WTC11 (cell line): ENCODE measurements around the gene KLF7.

Source experiments
- ETV6 ChIP-seq: sonication (generic); formaldehyde crosslinking; IDR thresholded peaks from 2 replicates; pipeline ENCODE4 v1.8.1; 2022; ENCODE audit warnings: mild to moderate bottlenecking, missing genetic modification reagents
- TF ChIP-seq, protein P1 (sequence below): sonication (generic); formaldehyde crosslinking; IDR thresholded peaks from 2 replicates; pipeline ENCODE4 v1.8.1; 2023; ENCODE audit warnings: mild to moderate bottlenecking, missing genetic modification reagents, borderline replicate concordance
- TF ChIP-seq, protein P2 (sequence below): fragments of 200-600 bp; IDR thresholded peaks from 2 replicates; pipeline ENCODE4 v1.8.0; 2022; ENCODE audit warnings: antibody characterized with exemption
- TF ChIP-seq, protein P3 (sequence below): sonication (generic); formaldehyde crosslinking; IDR thresholded peaks from 2 replicates; pipeline ENCODE4 v1.8.1; 2023; ENCODE audit warnings: mild to moderate bottlenecking, missing genetic modification reagents, moderate library complexity

DNA sequence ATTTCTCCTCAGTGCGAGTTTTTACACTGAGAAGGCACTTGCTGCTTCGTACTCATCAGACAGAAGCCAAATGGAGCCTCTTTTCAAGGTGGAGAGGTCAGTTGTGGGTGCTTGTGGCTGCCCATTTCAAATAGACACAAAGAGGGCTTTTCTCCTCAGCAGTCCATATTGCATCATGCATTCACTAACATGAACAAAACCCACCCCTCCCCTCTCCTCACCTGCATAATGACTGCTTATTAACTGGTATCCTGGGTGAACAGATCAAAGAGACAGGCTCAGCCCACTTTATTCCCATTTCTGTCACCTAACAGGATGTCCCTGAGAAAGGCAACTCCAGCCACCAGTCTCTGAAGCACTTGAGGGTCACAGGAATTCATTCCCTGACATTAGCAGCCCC lies 28.9 kb downstream of the KLF7 start:
- TF ChIP-seq, protein P1, sequence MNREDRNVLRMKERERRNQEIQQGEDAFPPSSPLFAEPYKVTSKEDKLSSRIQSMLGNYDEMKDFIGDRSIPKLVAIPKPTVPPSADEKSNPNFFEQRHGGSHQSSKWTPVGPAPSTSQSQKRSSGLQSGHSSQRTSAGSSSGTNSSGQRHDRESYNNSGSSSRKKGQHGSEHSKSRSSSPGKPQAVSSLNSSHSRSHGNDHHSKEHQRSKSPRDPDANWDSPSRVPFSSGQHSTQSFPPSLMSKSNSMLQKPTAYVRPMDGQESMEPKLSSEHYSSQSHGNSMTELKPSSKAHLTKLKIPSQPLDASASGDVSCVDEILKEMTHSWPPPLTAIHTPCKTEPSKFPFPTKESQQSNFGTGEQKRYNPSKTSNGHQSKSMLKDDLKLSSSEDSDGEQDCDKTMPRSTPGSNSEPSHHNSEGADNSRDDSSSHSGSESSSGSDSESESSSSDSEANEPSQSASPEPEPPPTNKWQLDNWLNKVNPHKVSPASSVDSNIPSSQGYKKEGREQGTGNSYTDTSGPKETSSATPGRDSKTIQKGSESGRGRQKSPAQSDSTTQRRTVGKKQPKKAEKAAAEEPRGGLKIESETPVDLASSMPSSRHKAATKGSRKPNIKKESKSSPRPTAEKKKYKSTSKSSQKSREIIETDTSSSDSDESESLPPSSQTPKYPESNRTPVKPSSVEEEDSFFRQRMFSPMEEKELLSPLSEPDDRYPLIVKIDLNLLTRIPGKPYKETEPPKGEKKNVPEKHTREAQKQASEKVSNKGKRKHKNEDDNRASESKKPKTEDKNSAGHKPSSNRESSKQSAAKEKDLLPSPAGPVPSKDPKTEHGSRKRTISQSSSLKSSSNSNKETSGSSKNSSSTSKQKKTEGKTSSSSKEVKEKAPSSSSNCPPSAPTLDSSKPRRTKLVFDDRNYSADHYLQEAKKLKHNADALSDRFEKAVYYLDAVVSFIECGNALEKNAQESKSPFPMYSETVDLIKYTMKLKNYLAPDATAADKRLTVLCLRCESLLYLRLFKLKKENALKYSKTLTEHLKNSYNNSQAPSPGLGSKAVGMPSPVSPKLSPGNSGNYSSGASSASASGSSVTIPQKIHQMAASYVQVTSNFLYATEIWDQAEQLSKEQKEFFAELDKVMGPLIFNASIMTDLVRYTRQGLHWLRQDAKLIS (CRISPR knock-in tag), result no peak
- TF ChIP-seq ETV6 (CRISPR knock-in tag), result no peak
- TF ChIP-seq, protein P2, sequence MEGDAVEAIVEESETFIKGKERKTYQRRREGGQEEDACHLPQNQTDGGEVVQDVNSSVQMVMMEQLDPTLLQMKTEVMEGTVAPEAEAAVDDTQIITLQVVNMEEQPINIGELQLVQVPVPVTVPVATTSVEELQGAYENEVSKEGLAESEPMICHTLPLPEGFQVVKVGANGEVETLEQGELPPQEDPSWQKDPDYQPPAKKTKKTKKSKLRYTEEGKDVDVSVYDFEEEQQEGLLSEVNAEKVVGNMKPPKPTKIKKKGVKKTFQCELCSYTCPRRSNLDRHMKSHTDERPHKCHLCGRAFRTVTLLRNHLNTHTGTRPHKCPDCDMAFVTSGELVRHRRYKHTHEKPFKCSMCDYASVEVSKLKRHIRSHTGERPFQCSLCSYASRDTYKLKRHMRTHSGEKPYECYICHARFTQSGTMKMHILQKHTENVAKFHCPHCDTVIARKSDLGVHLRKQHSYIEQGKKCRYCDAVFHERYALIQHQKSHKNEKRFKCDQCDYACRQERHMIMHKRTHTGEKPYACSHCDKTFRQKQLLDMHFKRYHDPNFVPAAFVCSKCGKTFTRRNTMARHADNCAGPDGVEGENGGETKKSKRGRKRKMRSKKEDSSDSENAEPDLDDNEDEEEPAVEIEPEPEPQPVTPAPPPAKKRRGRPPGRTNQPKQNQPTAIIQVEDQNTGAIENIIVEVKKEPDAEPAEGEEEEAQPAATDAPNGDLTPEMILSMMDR, result no peak
- TF ChIP-seq, protein P3, sequence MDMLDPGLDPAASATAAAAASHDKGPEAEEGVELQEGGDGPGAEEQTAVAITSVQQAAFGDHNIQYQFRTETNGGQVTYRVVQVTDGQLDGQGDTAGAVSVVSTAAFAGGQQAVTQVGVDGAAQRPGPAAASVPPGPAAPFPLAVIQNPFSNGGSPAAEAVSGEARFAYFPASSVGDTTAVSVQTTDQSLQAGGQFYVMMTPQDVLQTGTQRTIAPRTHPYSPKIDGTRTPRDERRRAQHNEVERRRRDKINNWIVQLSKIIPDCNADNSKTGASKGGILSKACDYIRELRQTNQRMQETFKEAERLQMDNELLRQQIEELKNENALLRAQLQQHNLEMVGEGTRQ, result no peak
